CD14-positive monocyte (primary cell): ENCODE measurements around the gene PLCB3. TPM values are rescaled to one million over a fixed set of nuclear protein-coding genes. Genes with fewer than 3 reads are reported as not detected.

Experiments used
- DNase-seq, 3 donors: peaks; one replicate each; pipeline ENCODE4 v3.0.0-alpha.2; 2011 to 2022
- H2AFZ ChIP-seq: 2 replicates; pipeline ENCODE4 v1.6.0; 2012; ENCODE audit warnings: mild to moderate bottlenecking, low read depth, low read length, inconsistent platforms; ENCODE audit not compliant: insufficient read depth, poor library complexity, severe bottlenecking
- H3K27ac ChIP-seq, 2 donors: 1 replicate in 1 of 2; 2 replicates in 1 of 2; pipeline ENCODE4 v1.5.1; 2012 to 2013; ENCODE audit warnings: low read length in 2 of 2, control low read depth in 1 of 2, inconsistent platforms in 1 of 2, low read depth in 1 of 2, mild to moderate bottlenecking in 1 of 2
- H3K27me3 ChIP-seq, 2 donors: one replicate each; pipeline versions ENCODE4 v1.6.0 to v1.6.1; 2011 to 2013; ENCODE audit warnings: low read length in 2 of 2; ENCODE audit not compliant: control insufficient read depth in 2 of 2, insufficient read depth in 2 of 2
- H3K36me3 ChIP-seq, 2 donors: replicated peaks in 1 of 2; 1 replicate in 1 of 2; 2 replicates in 1 of 2; pipeline versions ENCODE4 v1.5.1 to v1.6.1; 2012 to 2013; ENCODE audit warnings: low read length in 2 of 2, control low read depth in 1 of 2, inconsistent platforms in 1 of 2, mild to moderate bottlenecking in 1 of 2; ENCODE audit not compliant: insufficient read depth in 2 of 2, control insufficient read depth in 1 of 2
- H3K4me1 ChIP-seq, 2 donors: 1 replicate in 1 of 2; 2 replicates in 1 of 2; pipeline versions ENCODE4 v1.5.1 to v1.6.1; 2012 to 2013; ENCODE audit warnings: low read length in 2 of 2, control low read depth in 1 of 2, inconsistent platforms in 1 of 2, mild to moderate bottlenecking in 1 of 2, moderate library complexity in 1 of 2; ENCODE audit not compliant: insufficient read depth in 2 of 2, control insufficient read depth in 1 of 2
- H3K4me2 ChIP-seq: replicated peaks from 2 replicates; pipeline ENCODE3; 2012; ENCODE audit warnings: low read length, moderate library complexity, mild to moderate bottlenecking; ENCODE audit not compliant: poor library complexity, severe bottlenecking; ENCODE audit errors: extremely low read depth
- H3K4me3 ChIP-seq, 3 experiments: fragments of 200-600 bp in 1 of 3; sonication (generic) in 1 of 3; replicated peaks in 1 of 3; 1 replicate in 2 of 3; 2 replicates in 1 of 3; pipeline ENCODE4 v1.5.1; 2011 to 2013; ENCODE audit warnings: low read length in 3 of 3, mild to moderate bottlenecking in 3 of 3, control low read depth in 2 of 3, low read depth in 2 of 3, inconsistent platforms in 1 of 3, moderate library complexity in 1 of 3
- H3K79me2 ChIP-seq: 2 replicates; pipeline ENCODE4 v1.6.0; 2012; ENCODE audit warnings: mild to moderate bottlenecking, control low read depth, inconsistent platforms, low read length, moderate library complexity; ENCODE audit not compliant: insufficient read depth
- H3K9ac ChIP-seq: 2 replicates; pipeline ENCODE4 v1.6.0; 2017; ENCODE audit warnings: low read length, mild to moderate bottlenecking; ENCODE audit not compliant: insufficient read depth, poor library complexity, severe bottlenecking
- H3K9me3 ChIP-seq, 2 donors: replicated peaks in 1 of 2; 1 replicate in 1 of 2; 2 replicates in 1 of 2; pipeline versions ENCODE4 v1.5.1 to v1.6.1; 2012 to 2013; ENCODE audit warnings: low read length in 2 of 2, control low read depth in 1 of 2; ENCODE audit not compliant: control insufficient read depth in 1 of 2, insufficient read depth in 1 of 2
- H4K20me1 ChIP-seq: 2 replicates; pipeline ENCODE4 v1.6.0; 2012; ENCODE audit warnings: mild to moderate bottlenecking, low read length, control low read depth, moderate library complexity; ENCODE audit not compliant: insufficient read depth
- H3K27ac Mint-ChIP-seq, 7 donors: one replicate each; pipeline ENCODE4 v1.8.0; 2020; ENCODE audit warnings: mild to moderate bottlenecking in 7 of 7, mixed read lengths in 7 of 7, moderate library complexity in 6 of 7, inconsistent platforms in 2 of 7
- H3K27me3 Mint-ChIP-seq, 3 donors: one replicate each; pipeline ENCODE4 v1.8.0; 2021 to 2022; ENCODE audit warnings: low read depth in 3 of 3, mild to moderate bottlenecking in 3 of 3, mixed read lengths in 3 of 3, moderate library complexity in 3 of 3, inconsistent platforms in 1 of 3
- H3K36me3 Mint-ChIP-seq, 2 donors: one replicate each; pipeline ENCODE4 v1.8.0; 2020; ENCODE audit warnings: mixed read lengths in 2 of 2, inconsistent platforms in 1 of 2, mild to moderate bottlenecking in 1 of 2
- H3K4me1 Mint-ChIP-seq: one replicate; pipeline ENCODE4 v1.8.0; 2020; ENCODE audit warnings: mild to moderate bottlenecking, mixed read lengths
- H3K4me3 Mint-ChIP-seq, 2 donors: one replicate each; pipeline ENCODE4 v1.8.0; 2020; ENCODE audit warnings: mild to moderate bottlenecking in 2 of 2, mixed read lengths in 2 of 2, moderate library complexity in 1 of 2
- H3K9me3 Mint-ChIP-seq, 7 donors: one replicate each; pipeline ENCODE4 v1.8.0; 2020 to 2022; ENCODE audit warnings: mixed read lengths in 7 of 7, mild to moderate bottlenecking in 6 of 7, moderate library complexity in 6 of 7, inconsistent platforms in 2 of 7
- WGBS: methylation state at CpG from one replicate; pipeline ENCODE4 v1.1.5; 2013; ENCODE audit warnings: missing lambda C conversion rate; ENCODE audit not compliant: insufficient coverage; 5-methylcytosine and 5-hydroxymethylcytosine counted together
- intact Hi-C, 2 donors: fragments of 100-400 bp; cut with micrococcal nuclease; formaldehyde crosslinking; loops; one replicate each; pipeline versions ENCODE4 v1.15.0 to v1.15.1; 2023
- polyA plus RNA-seq, 3 donors: library from polyadenylated mRNA; depleted of rRNA in 1 of 3; unstranded in 2 of 3; stranded (reverse) in 1 of 3; fragments of 300-500 nt in 2 of 3; fragments of >200 nt in 1 of 3; fragmentation: Illumina TruSeq in 2 of 3; gene quantifications; 1 replicate in 2 of 3; 2 replicates in 1 of 3; pipeline ENCODE4 v1.2.3, GENCODE V29; 2012 to 2021
- small RNA-seq: library from RNA; depleted of rRNA; stranded (forward); fragments of <200 nt; gene quantifications from one replicate; pipeline ENCODE3, GENCODE V24; 2012; ENCODE audit warnings: low read depth; ENCODE audit not compliant: insufficient read length
- TF ChIP-seq, protein P1 (sequence below): fragments of 200-600 bp; IDR thresholded peaks from one replicate; pipeline ENCODE4 v1.8.0; 2022; ENCODE audit warnings: antibody characterized with exemption, mild to moderate bottlenecking

Gene PLCB3
- polyA plus RNA-seq, 3 donors = 1.1 to 17.8 (median 1.4) TPM

DNA sequence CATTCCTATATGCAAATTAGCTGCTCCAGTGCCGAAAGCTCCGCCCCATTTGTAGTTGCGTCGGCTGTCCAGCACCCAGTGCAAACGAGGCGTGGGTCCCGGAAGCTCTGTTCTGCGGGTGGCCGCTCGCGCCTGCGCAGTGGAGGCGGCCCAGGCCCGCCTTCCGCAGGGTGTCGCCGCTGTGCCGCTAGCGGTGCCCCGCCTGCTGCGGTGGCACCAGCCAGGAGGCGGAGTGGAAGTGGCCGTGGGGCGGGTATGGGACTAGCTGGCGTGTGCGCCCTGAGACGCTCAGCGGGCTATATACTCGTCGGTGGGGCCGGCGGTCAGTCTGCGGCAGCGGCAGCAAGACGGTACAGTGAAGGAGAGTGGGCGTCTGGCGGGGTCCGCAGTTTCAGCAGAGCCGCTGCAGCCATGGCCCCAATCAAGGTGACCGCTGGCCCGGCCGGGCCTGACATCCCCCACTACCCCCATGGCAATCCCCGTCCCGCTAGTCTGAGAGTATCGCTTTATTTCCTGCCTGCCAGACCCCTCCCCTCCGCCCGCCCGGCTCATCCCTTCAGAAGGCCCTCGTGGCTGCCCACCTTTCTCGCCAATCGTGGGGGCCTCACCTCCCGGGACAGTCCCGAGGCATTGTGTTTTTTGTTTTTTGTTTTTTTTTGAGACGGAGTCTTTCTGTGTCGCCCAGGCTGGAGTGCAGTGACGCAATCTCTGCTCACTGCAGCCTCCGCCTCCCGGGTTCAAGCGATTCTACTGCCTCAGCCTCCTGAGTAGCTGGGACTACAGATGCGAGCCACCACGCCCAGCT lies 66.8 kb downstream of the PLCB3 start, which contains the start of gene PRDX5:
TSS of gene PRDX5 (plus strand) at position 161 of the 805 bp plus-strand sequence. CDS start at position 256, 95 bp downstream.
- intact Hi-C loops = loop anchor here (1.0 to 5.0 kb wide), 3 partner anchors 13 to 39 kb away; partner anchors contain the start of genes RPS6KA4 (in 2 of the 2) and ESRRA (in 1 of the 2)
- Mint-ChIP-seq H3K27ac (peak within 1 kb of the TSS; percentile 98 to 99 (median 99)), H3K4me1 (peaks cover 29% of the 10 kb centered on the region), H3K9me3 (no peaks in the 10 kb centered on the region), H3K4me3 (peak within 1 kb of the TSS; percentile 88 to 94), H3K36me3 (peaks cover 42 to 58% of the 10 kb centered on the region in 2 donors), H3K27me3 (peaks cover 0 to 1% (median 0%) of the 10 kb centered on the region in 3 donors)
- TF ChIP-seq, protein P1, sequence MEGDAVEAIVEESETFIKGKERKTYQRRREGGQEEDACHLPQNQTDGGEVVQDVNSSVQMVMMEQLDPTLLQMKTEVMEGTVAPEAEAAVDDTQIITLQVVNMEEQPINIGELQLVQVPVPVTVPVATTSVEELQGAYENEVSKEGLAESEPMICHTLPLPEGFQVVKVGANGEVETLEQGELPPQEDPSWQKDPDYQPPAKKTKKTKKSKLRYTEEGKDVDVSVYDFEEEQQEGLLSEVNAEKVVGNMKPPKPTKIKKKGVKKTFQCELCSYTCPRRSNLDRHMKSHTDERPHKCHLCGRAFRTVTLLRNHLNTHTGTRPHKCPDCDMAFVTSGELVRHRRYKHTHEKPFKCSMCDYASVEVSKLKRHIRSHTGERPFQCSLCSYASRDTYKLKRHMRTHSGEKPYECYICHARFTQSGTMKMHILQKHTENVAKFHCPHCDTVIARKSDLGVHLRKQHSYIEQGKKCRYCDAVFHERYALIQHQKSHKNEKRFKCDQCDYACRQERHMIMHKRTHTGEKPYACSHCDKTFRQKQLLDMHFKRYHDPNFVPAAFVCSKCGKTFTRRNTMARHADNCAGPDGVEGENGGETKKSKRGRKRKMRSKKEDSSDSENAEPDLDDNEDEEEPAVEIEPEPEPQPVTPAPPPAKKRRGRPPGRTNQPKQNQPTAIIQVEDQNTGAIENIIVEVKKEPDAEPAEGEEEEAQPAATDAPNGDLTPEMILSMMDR = peak; percentile 38
- H4K20me1 ChIP-seq = peaks cover 33% of the 10 kb centered on the region
- under 1% methylated on average over 51 of the region's 61 CpGs for WGBS
- H3K36me3 ChIP-seq = peaks cover 49 to 60% of the 10 kb centered on the region in 2 donors
- no peaks in the 10 kb centered on the region for H3K27me3 ChIP-seq
- peak; percentile 96 to 98 (median 98) for DNase-seq
- H3K9ac ChIP-seq = peak within 1 kb of the TSS; percentile 83
- H3K4me3 ChIP-seq = peak within 1 kb of the TSS; percentile 51 to 93 (median 91)
- H3K27ac ChIP-seq = peak within 1 kb of the TSS; percentile 96 to 97
- no peaks in the 10 kb centered on the region for H3K9me3 ChIP-seq
- H3K4me1 ChIP-seq = peaks cover 28 to 43% of the 10 kb centered on the region in 2 donors
- peaks cover 9% of the 10 kb centered on the region for H3K79me2 ChIP-seq
- H2AFZ ChIP-seq = peak within 1 kb of the TSS; percentile 82
- H3K4me2 ChIP-seq = peak within 1 kb of the TSS; percentile 95

Small RNAs within 50 kb of the gene (small RNA-seq; reads per million reads assigned to genes)
- not detected for gene RF00019

Other genes starting within 250 kb of the PLCB3 start
- not detected for gene FLRT1, start 215.6 kb upstream of the PLCB3 start, polyA plus RNA-seq
- gene MACROD1, start 85.4 kb upstream of the PLCB3 start, polyA plus RNA-seq = 1 to 10 TPM; 1.5 to 2.4 (median 2.2) TPM
- 10 to 100 TPM; 44.5 to 52.0 (median 51.1) TPM for gene STIP1, start 65.4 kb upstream of the PLCB3 start, polyA plus RNA-seq
- 100 to 1,000 TPM; 289 to 421 (median 310) TPM for gene FERMT3, start 44.8 kb upstream of the PLCB3 start, polyA plus RNA-seq
- 10 to 100 TPM; 24.8 to 34.6 (median 31.6) TPM for gene TRPT1, start 25.3 kb upstream of the PLCB3 start, polyA plus RNA-seq
- gene NUDT22, start 25.3 kb upstream of the PLCB3 start, polyA plus RNA-seq = 10 to 100 TPM; 47.9 to 86.1 (median 56.1) TPM
- 10 to 100 TPM; 25.5 to 78.9 (median 32.5) TPM for gene DNAJC4, start 21.0 kb upstream of the PLCB3 start, polyA plus RNA-seq
- 1 to 10 TPM in 1 of 3 donors, under 1 TPM in 1, not detected in 1; 0.40 to 5.6 TPM for gene VEGFB, start 16.9 kb upstream of the PLCB3 start, polyA plus RNA-seq
- 10 to 100 TPM; 38.9 to 80.7 (median 71.1) TPM for gene FKBP2, start 10.4 kb upstream of the PLCB3 start, polyA plus RNA-seq
- gene PPP1R14B, start 4.6 kb upstream of the PLCB3 start, polyA plus RNA-seq = 10 to 100 TPM; 11.7 to 40.7 (median 34.2) TPM
- gene BAD, start 33.1 kb downstream of the PLCB3 start, polyA plus RNA-seq = 10 to 100 TPM; 21.1 to 63.2 (median 48.7) TPM
- 10 to 100 TPM in 1 of 3 donors, 1 to 10 TPM in 2; 7.8 to 21.0 (median 9.3) TPM for gene GPR137, start 34.3 kb downstream of the PLCB3 start, polyA plus RNA-seq
- gene KCNK4, start 39.8 kb downstream of the PLCB3 start, polyA plus RNA-seq = not detected
- not detected for gene CATSPERZ, start 48.8 kb downstream of the PLCB3 start, polyA plus RNA-seq
- gene ESRRA, start 54.0 kb downstream of the PLCB3 start, polyA plus RNA-seq = 10 to 100 TPM; 15.3 to 45.7 (median 18.3) TPM
- 100 to 1,000 TPM; 162 to 298 (median 254) TPM for gene TRMT112, start 66.0 kb downstream of the PLCB3 start, polyA plus RNA-seq
- 100 to 1,000 TPM; 136 to 318 (median 286) TPM for gene PRDX5, start 66.6 kb downstream of the PLCB3 start, polyA plus RNA-seq
- 100 to 1,000 TPM in 1 of 3 donors, 10 to 100 TPM in 1, 1 to 10 TPM in 1; 8.2 to 215 (median 18.9) TPM for gene CCDC88B, start 88.7 kb downstream of the PLCB3 start, polyA plus RNA-seq
- 100 to 1,000 TPM in 1 of 3 donors, 10 to 100 TPM in 2; 16.2 to 110 (median 24.5) TPM for gene RPS6KA4, start 107.6 kb downstream of the PLCB3 start, polyA plus RNA-seq